H9 (cell line): ENCODE measurements around the gene HNF1B. TPM values are rescaled to one million over a fixed set of nuclear protein-coding genes. Genes with fewer than 3 reads are reported as not detected.

Source experiments
- DNase-seq: peaks from one replicate; pipeline ENCODE4 v3.0.0-alpha.2; 2017
- H2AFZ ChIP-seq: one replicate; pipeline ENCODE4 v1.6.1; 2013; ENCODE audit warnings: mild to moderate bottlenecking, low read length, control low read depth, moderate library complexity
- H2AK5ac ChIP-seq: 2 replicates; pipeline ENCODE4 v1.6.1; 2013; ENCODE audit warnings: low read length, control low read depth, mixed read lengths; ENCODE audit not compliant: insufficient read length
- H2BK120ac ChIP-seq: one replicate; pipeline ENCODE4 v1.6.1; 2013; ENCODE audit warnings: low read depth, mild to moderate bottlenecking, low read length, control low read depth, inconsistent platforms; ENCODE audit not compliant: poor library complexity, severe bottlenecking
- H2BK12ac ChIP-seq: 2 replicates; pipeline ENCODE4 v1.6.1; 2013; ENCODE audit warnings: low read length, control low read depth, mixed read lengths, low read depth; ENCODE audit not compliant: insufficient read length
- H2BK15ac ChIP-seq: 2 replicates; pipeline ENCODE4 v1.6.1; 2013; ENCODE audit warnings: low read depth, low read length, control low read depth
- H2BK20ac ChIP-seq: one replicate; pipeline ENCODE4 v1.6.1; 2013; ENCODE audit warnings: low read depth, mild to moderate bottlenecking, low read length, control low read depth, inconsistent platforms; ENCODE audit not compliant: poor library complexity, severe bottlenecking
- H2BK5ac ChIP-seq: 2 replicates; pipeline ENCODE4 v1.6.1; 2013; ENCODE audit warnings: low read length, control low read depth, mixed read lengths; ENCODE audit not compliant: insufficient read length
- H3K14ac ChIP-seq: 2 replicates; pipeline ENCODE4 v1.6.1; 2013; ENCODE audit warnings: low read length, control low read depth; ENCODE audit not compliant: insufficient read depth
- H3K18ac ChIP-seq: 2 replicates; pipeline ENCODE4 v1.6.1; 2013; ENCODE audit warnings: low read depth, mild to moderate bottlenecking, mixed read lengths, low read length, control low read depth; ENCODE audit not compliant: insufficient read length
- H3K23ac ChIP-seq: 2 replicates; pipeline ENCODE4 v1.6.1; 2013; ENCODE audit warnings: low read length, control low read depth, mixed read lengths, low read depth; ENCODE audit not compliant: insufficient read length
- H3K23me2 ChIP-seq: 2 replicates; pipeline ENCODE4 v1.6.1; 2013; ENCODE audit warnings: low read depth, mild to moderate bottlenecking, mixed read lengths, low read length, control low read depth; ENCODE audit not compliant: insufficient read length, poor library complexity, severe bottlenecking
- H3K27ac ChIP-seq: 2 replicates; pipeline ENCODE4 v1.5.1; 2013; ENCODE audit warnings: low read length, control low read depth, mixed read lengths, low read depth; ENCODE audit not compliant: insufficient read length
- H3K27me3 ChIP-seq: 2 replicates; pipeline ENCODE4 v1.6.1; 2013; ENCODE audit warnings: low read length, control low read depth, inconsistent platforms; ENCODE audit not compliant: insufficient read depth
- H3K4ac ChIP-seq: 2 replicates; pipeline ENCODE4 v1.6.1; 2013; ENCODE audit warnings: low read depth, mild to moderate bottlenecking, control low read depth, inconsistent platforms, low read length, moderate library complexity
- H3K4me1 ChIP-seq: 2 replicates; pipeline ENCODE4 v1.6.1; 2013; ENCODE audit warnings: low read length, control low read depth, inconsistent platforms; ENCODE audit not compliant: insufficient read depth
- H3K4me2 ChIP-seq: 2 replicates; pipeline ENCODE4 v1.6.1; 2013; ENCODE audit warnings: low read length, control low read depth, mixed read lengths; ENCODE audit not compliant: insufficient read length, insufficient read depth
- H3K56ac ChIP-seq: 2 replicates; pipeline ENCODE4 v1.6.1; 2013; ENCODE audit warnings: low read depth, mild to moderate bottlenecking, mixed read lengths, low read length, control low read depth; ENCODE audit not compliant: insufficient read length
- H3K79me1 ChIP-seq: 2 replicates; pipeline ENCODE4 v1.6.1; 2013; ENCODE audit warnings: low read depth, mild to moderate bottlenecking, moderate library complexity, low read length, control low read depth, inconsistent platforms; ENCODE audit not compliant: insufficient read depth, poor library complexity, severe bottlenecking
- H3K79me2 ChIP-seq: 2 replicates; pipeline ENCODE4 v1.6.1; 2013; ENCODE audit warnings: low read length, control low read depth, inconsistent platforms; ENCODE audit not compliant: insufficient read depth
- H3K9ac ChIP-seq: 2 replicates; pipeline ENCODE4 v1.6.1; 2013; ENCODE audit warnings: low read length, control low read depth, mixed read lengths; ENCODE audit not compliant: insufficient read length; ENCODE audit errors: extremely low read depth
- H3K9me3 ChIP-seq: one replicate; pipeline ENCODE4 v1.6.1; 2013; ENCODE audit warnings: low read depth, low read length, inconsistent platforms; ENCODE audit not compliant: control insufficient read depth
- H3T11ph ChIP-seq: one replicate; pipeline ENCODE4 v1.6.1; 2013; ENCODE audit warnings: mild to moderate bottlenecking, low read length, control low read depth, inconsistent platforms
- H4K20me1 ChIP-seq: one replicate; pipeline ENCODE4 v1.6.1; 2013; ENCODE audit not compliant: control insufficient read depth, insufficient read length, insufficient read depth
- H4K5ac ChIP-seq: 2 replicates; pipeline ENCODE4 v1.6.1; 2013; ENCODE audit warnings: low read depth, mild to moderate bottlenecking, mixed read lengths, low read length, control low read depth; ENCODE audit not compliant: insufficient read length
- H4K8ac ChIP-seq: replicated peaks from 2 replicates; pipeline ENCODE4 v1.6.1; 2013; ENCODE audit warnings: low read length, control low read depth, mixed read lengths, low read depth; ENCODE audit not compliant: insufficient read length
- H4K91ac ChIP-seq: 2 replicates; pipeline ENCODE4 v1.6.1; 2013; ENCODE audit warnings: low read depth, mild to moderate bottlenecking, moderate library complexity, mixed read lengths, low read length, control low read depth; ENCODE audit not compliant: insufficient read length
- H3K27ac Mint-ChIP-seq, 3 experiments: 2 replicates in 2 of 3; 3 replicates in 1 of 3; pipeline ENCODE4 v1.8.0; 2020 to 2021; ENCODE audit warnings: mixed read lengths in 3 of 3, mild to moderate bottlenecking in 1 of 3, moderate library complexity in 1 of 3
- H3K27me3 Mint-ChIP-seq: 2 replicates; pipeline ENCODE4 v1.8.0; 2021; ENCODE audit warnings: low read depth, mild to moderate bottlenecking, moderate library complexity, mixed read lengths
- H3K36me3 Mint-ChIP-seq, 3 experiments: 2 replicates in 2 of 3; 3 replicates in 1 of 3; pipeline ENCODE4 v1.8.0; 2020 to 2021; ENCODE audit warnings: low read depth in 3 of 3, mixed read lengths in 3 of 3; ENCODE audit not compliant: insufficient read depth in 1 of 3
- H3K4me1 Mint-ChIP-seq, 2 experiments: 2 replicates each; pipeline ENCODE4 v1.8.0; 2020; ENCODE audit warnings: mixed read lengths in 2 of 2
- H3K4me3 Mint-ChIP-seq, 2 experiments: 2 replicates in 1 of 2; 3 replicates in 1 of 2; pipeline ENCODE4 v1.8.0; 2020 to 2021; ENCODE audit warnings: mild to moderate bottlenecking in 2 of 2, mixed read lengths in 2 of 2, moderate library complexity in 1 of 2
- H3K9me3 Mint-ChIP-seq, 2 experiments: 2 replicates in 1 of 2; 3 replicates in 1 of 2; pipeline ENCODE4 v1.8.0; 2020; ENCODE audit warnings: mild to moderate bottlenecking in 2 of 2, mixed read lengths in 2 of 2, moderate library complexity in 1 of 2
- CTCF ChIP-seq: fragments of 200-600 bp; sonication (generic); conservative IDR thresholded peaks from 3 replicates; pipeline ENCODE4 v1.8.0; 2021; ENCODE audit warnings: antibody characterized with exemption, mild to moderate bottlenecking
- WGBS: extraction: QIAGEN DNeasy Blood & Tissue Kit; methylation state at CpG from one replicate; pipeline ENCODE4 v1.1.7; 2013; ENCODE audit warnings: missing lambda C conversion rate, low lambda C conversion rate, mixed read lengths; ENCODE audit not compliant: insufficient read length; ENCODE audit errors: extremely low coverage; 5-methylcytosine and 5-hydroxymethylcytosine counted together
- long read RNA-seq: library from polyadenylated mRNA; unstranded; transcript quantifications from one replicate; pipeline ENCODE4 v2.0.0, GENCODE V29; 2020
- total RNA-seq: library from RNA; stranded (reverse); gene quantifications from 2 replicates; pipeline ENCODE4 v1.2.1, GENCODE V29; 2021

The HNF1B gene
- total RNA-seq = not detected in 2 replicates
- long read RNA-seq = 0 reads

GRCh38 chr17:37744961-37745800 is at the start of gene HNF1B:
TSS of gene HNF1B (minus strand) at chr17:37745059. CDS start at chr17:37744884, 175 bp downstream.
- Histone ChIP-seq H3K4ac (no peak within 1 kb of the TSS), H2BK15ac (no peak within 1 kb of the TSS), H3K79me1 (no peaks in the 10 kb centered on the region), H4K5ac (no peak within 1 kb of the TSS), H4K8ac (no peak within 1 kb of the TSS), H2BK120ac (no peak within 1 kb of the TSS), H3K9me3 (no peaks in the 10 kb centered on the region), H4K91ac (no peak within 1 kb of the TSS), H2BK12ac (no peak within 1 kb of the TSS), H3K27me3 (peaks cover 70% of the 10 kb centered on the region), H3K79me2 (no peaks in the 10 kb centered on the region), H3T11ph (no peak within 1 kb of the TSS), H4K20me1 (no peaks in the 10 kb centered on the region), H3K4me2 (peak within 1 kb of the TSS; percentile 82), H3K14ac (no peak within 1 kb of the TSS; the same call in 1 of the 2 replicates), H3K9ac (no peak within 1 kb of the TSS), H2BK5ac (no peak within 1 kb of the TSS), H3K23ac (no peak within 1 kb of the TSS), H2BK20ac (no peak within 1 kb of the TSS), H3K23me2 (peaks cover 29% of the 10 kb centered on the region), H2AFZ (no peak within 1 kb of the TSS), H3K56ac (no peak within 1 kb of the TSS), H3K18ac (no peak within 1 kb of the TSS), H3K27ac (no peak within 1 kb of the TSS), H2AK5ac (no peak within 1 kb of the TSS), H3K4me1 (no peaks in the 10 kb centered on the region)
- peak; percentile 83 for DNase-seq
- H3K27me3 Mint-ChIP-seq = peaks cover 99% of the 10 kb centered on the region
- H3K4me1 Mint-ChIP-seq = peaks cover 16 to 25% of the 10 kb centered on the region in 2 experiments
- peaks cover 0 to 3% of the 10 kb centered on the region in 2 experiments; a peak in 1 of 5 replicates for H3K9me3 Mint-ChIP-seq
- WGBS = no CpG with 5 or more reads among the region's 35 CpGs
- H3K4me3 Mint-ChIP-seq = peak within 1 kb of the TSS; percentile 57 to 80
- TF ChIP-seq CTCF = no peak
- H3K36me3 Mint-ChIP-seq = no peaks in the 10 kb centered on the region
- H3K27ac Mint-ChIP-seq = no peak within 1 kb of the TSS; a peak in 1 of 7 replicates
